ENCODE data around the gene FKBP1B. TPM values are rescaled to one million over a fixed set of nuclear protein-coding genes. Genes with fewer than 3 reads are reported as not detected.
"Not testable (repeated sequence)": the region's sequence is repeated elsewhere in the genome, so short reads cannot be mapped to it uniquely, and the experiment has no call there.

Gene FKBP1B
- total and polyA plus RNA-seq, 2 donors (not counting 3 experiments of a cell fraction or from before 2014, with no cell fraction given), result 12.9 to 40.2 TPM

DNA sequence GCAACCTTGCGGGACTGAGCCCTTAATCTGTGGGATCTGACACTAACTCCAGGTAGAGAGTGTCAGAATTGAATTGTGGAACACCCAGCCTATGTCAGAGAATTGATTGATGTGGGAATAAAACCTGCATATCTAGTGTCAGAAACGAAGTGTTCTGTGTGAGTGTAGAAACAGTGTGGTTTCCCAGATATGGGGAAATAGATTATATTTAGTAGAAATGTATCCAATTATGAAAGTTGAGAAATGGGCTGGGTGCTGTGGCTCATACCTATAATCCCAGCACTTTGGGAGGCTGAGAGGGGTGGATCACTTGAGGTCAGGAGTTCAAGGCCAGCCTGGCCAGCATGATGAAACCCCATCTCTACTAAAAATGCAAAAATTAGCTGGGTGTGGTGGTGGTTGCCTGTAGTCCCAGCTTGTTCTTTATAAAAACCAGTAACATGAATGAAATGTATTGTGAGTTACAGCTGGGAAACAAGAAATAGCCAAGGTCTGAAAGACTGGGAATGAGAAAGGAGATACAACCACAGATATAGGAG is 39.3 kb downstream of the FKBP1B start:
- DNase-seq (ENCODE audit: low read depth, low spot score) (no peak), FAIRE-seq (no peak)
- H2AFZ ChIP-seq (ENCODE audit: low read depth, low read length), result no peak overlapping the region
- H3K4me3 ChIP-seq (replicated peaks in 1 of 3; ENCODE audit: insufficient read depth in 1 of 3, low read depth in 1 of 3, low read length in 3 of 3), result no peak overlapping the region
- no peaks in the 10 kb centered on the region for H3K79me2 ChIP-seq (ENCODE audit: control insufficient read depth, insufficient read depth, low read length)
- H3K9ac ChIP-seq (replicated peaks; ENCODE audit: extremely low read depth, insufficient read depth, low read length), result no peak overlapping the region
- H3K27me3 ChIP-seq (ENCODE audit: control insufficient read depth in 2 of 2, insufficient read depth in 2 of 2, low read length in 2 of 2), result no peaks in the 10 kb centered on the region
- H3K4me2 ChIP-seq (ENCODE audit: insufficient read depth, low read length), result no peak overlapping the region
- BruUV-seq (replicated peaks), result no TSS peak
- intact Hi-C loops (cut with micrococcal nuclease) (no loop called here), dilution Hi-C loops (cut with MboI; ENCODE audit: extremely low pct_ligation_motif_present, low sequenced_read_pairs) (no loop called here)
- H3K9me1 ChIP-seq (replicated peaks; ENCODE audit: control insufficient read depth, extremely low read depth, insufficient read depth, low read length), result no peaks in the 10 kb centered on the region
- H3K9me3 ChIP-seq (replicated peaks; ENCODE audit: control insufficient read depth, insufficient read depth, low read length), result no peaks in the 10 kb centered on the region
- H3K27ac ChIP-seq (ENCODE audit: insufficient read depth, low read depth, low read length), result no peak overlapping the region
- CTCF ChIA-PET, result no interaction called here
- H4K20me1 ChIP-seq (replicated peaks; ENCODE audit: control insufficient read depth, extremely low read depth, insufficient read depth, low read length), result no peaks in the 10 kb centered on the region
- peaks cover 7% of the 10 kb centered on the region for H3K4me1 ChIP-seq (ENCODE audit: control insufficient read depth, extremely low read depth, insufficient read depth, low read length)
- H3K36me3 ChIP-seq (ENCODE audit: control insufficient read depth in 2 of 2, extremely low read depth in 1 of 2, insufficient read depth in 2 of 2, low read length in 2 of 2), result no peaks in the 10 kb centered on the region
- TF ChIP-seq MYC (IDR thresholded peaks at IDR 0.05; ENCODE audit: low read depth, low read length) (no peak), EZH2 (IDR thresholded peaks at IDR 0.05; ENCODE audit: borderline replicate concordance, low read depth, low read length, severe bottlenecking) (no peak), POLR2A (IDR thresholded peaks at IDR 0.05; ENCODE audit: low read depth, low read length) (no peak), POLR2AphosphoS5 (IDR thresholded peaks at IDR 0.05; ENCODE audit: insufficient read depth, low read depth, low read length) (no peak), JUN (IDR thresholded peaks at IDR 0.05; ENCODE audit: borderline replicate concordance, insufficient read depth, insufficient read length, low read depth) (no peak), FOS (IDR thresholded peaks at IDR 0.05; ENCODE audit: borderline replicate concordance, insufficient read depth, low read length) (no peak), GATA2 (IDR thresholded peaks at IDR 0.05; ENCODE audit: insufficient read depth, insufficient read length, low read depth, low read length) (no peak)
- TF ChIP-seq, protein P1, sequence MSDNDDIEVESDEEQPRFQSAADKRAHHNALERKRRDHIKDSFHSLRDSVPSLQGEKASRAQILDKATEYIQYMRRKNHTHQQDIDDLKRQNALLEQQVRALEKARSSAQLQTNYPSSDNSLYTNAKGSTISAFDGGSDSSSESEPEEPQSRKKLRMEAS (IDR thresholded peaks at IDR 0.05; ENCODE audit: insufficient read depth, insufficient read length), result no peak
- TF ChIP-seq, protein P2, sequence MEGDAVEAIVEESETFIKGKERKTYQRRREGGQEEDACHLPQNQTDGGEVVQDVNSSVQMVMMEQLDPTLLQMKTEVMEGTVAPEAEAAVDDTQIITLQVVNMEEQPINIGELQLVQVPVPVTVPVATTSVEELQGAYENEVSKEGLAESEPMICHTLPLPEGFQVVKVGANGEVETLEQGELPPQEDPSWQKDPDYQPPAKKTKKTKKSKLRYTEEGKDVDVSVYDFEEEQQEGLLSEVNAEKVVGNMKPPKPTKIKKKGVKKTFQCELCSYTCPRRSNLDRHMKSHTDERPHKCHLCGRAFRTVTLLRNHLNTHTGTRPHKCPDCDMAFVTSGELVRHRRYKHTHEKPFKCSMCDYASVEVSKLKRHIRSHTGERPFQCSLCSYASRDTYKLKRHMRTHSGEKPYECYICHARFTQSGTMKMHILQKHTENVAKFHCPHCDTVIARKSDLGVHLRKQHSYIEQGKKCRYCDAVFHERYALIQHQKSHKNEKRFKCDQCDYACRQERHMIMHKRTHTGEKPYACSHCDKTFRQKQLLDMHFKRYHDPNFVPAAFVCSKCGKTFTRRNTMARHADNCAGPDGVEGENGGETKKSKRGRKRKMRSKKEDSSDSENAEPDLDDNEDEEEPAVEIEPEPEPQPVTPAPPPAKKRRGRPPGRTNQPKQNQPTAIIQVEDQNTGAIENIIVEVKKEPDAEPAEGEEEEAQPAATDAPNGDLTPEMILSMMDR (IDR thresholded peaks at IDR 0.05; ENCODE audit: extremely low read depth in 1 of 2, insufficient read depth in 1 of 2, low read depth in 1 of 2, low read length in 2 of 2), result no peak
- POLR2A ChIA-PET, result no interaction called here

DNA sequence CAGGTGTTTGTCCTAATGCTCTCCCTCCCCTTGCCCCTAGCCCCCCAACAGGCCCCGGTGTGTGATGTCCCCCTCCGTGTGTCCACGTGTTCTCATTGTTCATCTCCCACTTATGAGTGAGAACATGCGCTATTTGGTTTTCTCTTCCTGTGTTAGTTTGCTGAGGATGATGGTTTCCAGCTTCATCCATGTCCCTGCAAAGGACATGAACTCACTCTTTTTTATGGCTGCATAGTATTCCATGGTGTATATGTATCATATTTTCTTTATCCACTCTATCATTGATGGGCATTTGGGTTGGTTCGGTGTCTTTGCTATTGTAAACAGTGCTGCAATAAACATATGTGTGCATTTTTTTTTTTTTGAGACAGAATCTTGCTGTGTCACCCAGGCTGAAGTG is 43.7 kb downstream of the FKBP1B start:
- CTCF ChIA-PET; FAIRE-seq; H3K4me3 ChIP-seq (replicated peaks in 1 of 3; ENCODE audit: insufficient read depth in 1 of 3, low read depth in 1 of 3, low read length in 3 of 3); H4K20me1 ChIP-seq (replicated peaks; ENCODE audit: control insufficient read depth, extremely low read depth, insufficient read depth, low read length); H3K9me3 ChIP-seq (replicated peaks; ENCODE audit: control insufficient read depth, insufficient read depth, low read length); H3K27ac ChIP-seq (ENCODE audit: insufficient read depth, low read depth, low read length); H3K9ac ChIP-seq (replicated peaks; ENCODE audit: extremely low read depth, insufficient read depth, low read length); H3K36me3 ChIP-seq (ENCODE audit: control insufficient read depth in 2 of 2, extremely low read depth in 1 of 2, insufficient read depth in 2 of 2, low read length in 2 of 2); intact Hi-C loops (cut with micrococcal nuclease); H3K4me2 ChIP-seq (ENCODE audit: insufficient read depth, low read length); dilution Hi-C loops (cut with MboI; ENCODE audit: extremely low pct_ligation_motif_present, low sequenced_read_pairs); H3K79me2 ChIP-seq (ENCODE audit: control insufficient read depth, insufficient read depth, low read length); H2AFZ ChIP-seq (ENCODE audit: low read depth, low read length); H3K4me1 ChIP-seq (ENCODE audit: control insufficient read depth, extremely low read depth, insufficient read depth, low read length); BruUV-seq (replicated peaks); POLR2A ChIA-PET; H3K27me3 ChIP-seq (ENCODE audit: control insufficient read depth in 2 of 2, insufficient read depth in 2 of 2, low read length in 2 of 2); H3K9me1 ChIP-seq (replicated peaks; ENCODE audit: control insufficient read depth, extremely low read depth, insufficient read depth, low read length); DNase-seq (ENCODE audit: low read depth, low spot score): not testable (repeated sequence)

DNA sequence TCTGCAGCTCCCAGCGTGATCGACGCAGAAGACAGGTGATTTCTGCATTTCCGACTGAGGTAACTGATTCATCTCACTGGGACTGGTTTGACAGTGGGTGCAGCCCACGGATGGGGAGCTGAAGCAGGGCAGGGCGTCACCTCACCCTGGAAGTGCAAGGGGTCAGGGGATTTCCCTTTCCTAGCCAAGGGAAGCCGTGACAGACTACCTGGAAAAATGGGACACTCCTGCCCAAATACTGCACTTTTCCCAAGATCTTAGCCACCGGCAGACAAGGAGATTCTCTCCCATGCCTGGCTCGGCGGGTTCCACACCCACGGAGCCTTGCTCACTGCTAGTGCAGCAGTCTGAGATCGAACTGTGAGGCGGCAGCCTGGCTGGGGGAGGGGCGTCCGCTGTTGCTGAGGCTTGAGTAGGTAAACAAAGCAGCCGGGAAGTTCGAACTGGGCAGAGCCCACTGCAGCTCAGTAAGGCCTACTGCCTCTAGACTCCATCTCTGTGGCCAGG is 45.7 kb downstream of the FKBP1B start:
- FAIRE-seq; dilution Hi-C loops (cut with MboI; ENCODE audit: extremely low pct_ligation_motif_present, low sequenced_read_pairs): not testable (repeated sequence)

More for the DNA sequence above, 45.7 kb downstream of the FKBP1B start:
- H3K36me3 ChIP-seq (ENCODE audit: control insufficient read depth in 2 of 2, extremely low read depth in 1 of 2, insufficient read depth in 2 of 2, low read length in 2 of 2); H2AFZ ChIP-seq (ENCODE audit: low read depth, low read length); H3K9ac ChIP-seq (replicated peaks; ENCODE audit: extremely low read depth, insufficient read depth, low read length); DNase-seq (ENCODE audit: low read depth, low spot score); H3K79me2 ChIP-seq (ENCODE audit: control insufficient read depth, insufficient read depth, low read length); H3K4me3 ChIP-seq (replicated peaks in 1 of 3; ENCODE audit: insufficient read depth in 1 of 3, low read depth in 1 of 3, low read length in 3 of 3); H3K4me2 ChIP-seq (ENCODE audit: insufficient read depth, low read length); BruUV-seq (replicated peaks); H3K4me1 ChIP-seq (ENCODE audit: control insufficient read depth, extremely low read depth, insufficient read depth, low read length); POLR2A ChIA-PET; H3K27ac ChIP-seq (ENCODE audit: insufficient read depth, low read depth, low read length); H4K20me1 ChIP-seq (replicated peaks; ENCODE audit: control insufficient read depth, extremely low read depth, insufficient read depth, low read length); H3K9me3 ChIP-seq (replicated peaks; ENCODE audit: control insufficient read depth, insufficient read depth, low read length); intact Hi-C loops (cut with micrococcal nuclease); H3K9me1 ChIP-seq (replicated peaks; ENCODE audit: control insufficient read depth, extremely low read depth, insufficient read depth, low read length); H3K27me3 ChIP-seq (ENCODE audit: control insufficient read depth in 2 of 2, insufficient read depth in 2 of 2, low read length in 2 of 2): not testable (repeated sequence)
- CTCF ChIA-PET, result interaction anchor here (2.0 kb wide), 1 partner anchor 11 kb away, joined by 5 read pairs; the partner anchor contains the start of gene TP53I3
